ENCODE measurements around the gene UNK. TPM values are rescaled to one million over a fixed set of nuclear protein-coding genes. Genes with fewer than 3 reads are reported as not detected.

UNK gene
- total and polyA plus RNA-seq, 2 of the 13 experiments (the other 11 are each of a cell fraction or from before 2014, with no cell fraction given) = 31.6 to 33.0 TPM

DNA sequence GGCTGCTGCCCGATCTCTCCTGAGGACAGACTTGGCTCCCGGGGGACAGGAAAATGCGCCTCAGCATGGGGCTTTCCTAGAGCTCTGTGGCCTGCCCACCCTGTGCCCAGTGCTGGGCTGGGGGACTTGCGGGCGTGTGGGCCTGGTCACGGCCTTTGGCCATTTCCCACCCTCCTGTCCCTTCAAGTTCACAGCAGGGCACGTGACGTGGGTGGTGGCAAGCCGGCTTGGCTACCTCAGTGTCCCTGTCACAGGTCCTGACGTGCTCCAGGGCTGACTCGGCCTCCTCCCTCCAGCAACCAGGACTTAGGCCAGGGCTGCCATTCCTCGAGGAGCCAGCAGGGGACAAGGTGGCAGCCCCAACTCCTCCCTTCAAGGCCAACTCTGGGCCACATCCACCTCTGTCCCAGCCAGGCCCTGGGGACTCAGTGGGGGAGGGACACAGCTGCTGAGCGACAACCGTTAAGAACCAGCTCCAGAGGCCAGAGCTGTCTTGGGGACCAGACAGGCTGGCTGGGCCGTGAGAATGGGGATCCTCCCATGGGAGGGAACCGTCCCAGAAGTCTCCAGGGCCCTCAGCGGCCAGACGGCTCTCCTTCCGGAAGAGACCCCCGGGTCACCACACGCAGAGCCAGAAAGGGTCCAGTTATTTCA lies 60.6 kb downstream of the UNK start (continued):
- TF ChIP-seq, protein P1, sequence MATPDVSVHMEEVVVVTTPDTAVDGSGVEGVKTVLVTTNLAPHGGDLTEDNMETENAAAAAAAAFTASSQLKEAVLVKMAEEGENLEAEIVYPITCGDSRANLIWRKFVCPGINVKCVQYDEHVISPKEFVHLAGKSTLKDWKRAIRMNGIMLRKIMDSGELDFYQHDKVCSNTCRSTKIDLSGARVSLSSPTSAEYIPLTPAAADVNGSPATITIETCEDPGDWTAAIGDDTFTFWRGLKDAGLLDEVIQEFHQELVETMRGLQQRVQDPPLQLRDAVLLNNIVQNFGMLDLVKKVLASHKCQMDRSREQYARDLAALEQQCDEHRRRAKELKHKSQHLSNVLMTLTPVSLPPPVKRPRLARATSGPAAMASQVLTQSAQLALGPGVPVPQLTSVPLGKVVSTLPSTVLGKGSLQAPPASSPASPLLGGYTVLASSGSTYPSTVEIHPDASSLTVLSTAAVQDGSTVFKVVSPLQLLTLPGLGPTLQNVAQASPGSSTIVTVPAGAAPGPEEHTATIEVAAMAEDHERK (CRISPR knock-in tag; IDR thresholded peaks at IDR 0.05; ENCODE audit: low read depth) = no peak
- TF ChIP-seq, protein P2, sequence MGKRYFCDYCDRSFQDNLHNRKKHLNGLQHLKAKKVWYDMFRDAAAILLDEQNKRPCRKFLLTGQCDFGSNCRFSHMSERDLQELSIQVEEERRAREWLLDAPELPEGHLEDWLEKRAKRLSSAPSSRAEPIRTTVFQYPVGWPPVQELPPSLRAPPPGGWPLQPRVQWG (CRISPR knock-in tag; IDR thresholded peaks at IDR 0.05; ENCODE audit: borderline replicate concordance, low read depth) = no peak
- TF ChIP-seq, protein P3, sequence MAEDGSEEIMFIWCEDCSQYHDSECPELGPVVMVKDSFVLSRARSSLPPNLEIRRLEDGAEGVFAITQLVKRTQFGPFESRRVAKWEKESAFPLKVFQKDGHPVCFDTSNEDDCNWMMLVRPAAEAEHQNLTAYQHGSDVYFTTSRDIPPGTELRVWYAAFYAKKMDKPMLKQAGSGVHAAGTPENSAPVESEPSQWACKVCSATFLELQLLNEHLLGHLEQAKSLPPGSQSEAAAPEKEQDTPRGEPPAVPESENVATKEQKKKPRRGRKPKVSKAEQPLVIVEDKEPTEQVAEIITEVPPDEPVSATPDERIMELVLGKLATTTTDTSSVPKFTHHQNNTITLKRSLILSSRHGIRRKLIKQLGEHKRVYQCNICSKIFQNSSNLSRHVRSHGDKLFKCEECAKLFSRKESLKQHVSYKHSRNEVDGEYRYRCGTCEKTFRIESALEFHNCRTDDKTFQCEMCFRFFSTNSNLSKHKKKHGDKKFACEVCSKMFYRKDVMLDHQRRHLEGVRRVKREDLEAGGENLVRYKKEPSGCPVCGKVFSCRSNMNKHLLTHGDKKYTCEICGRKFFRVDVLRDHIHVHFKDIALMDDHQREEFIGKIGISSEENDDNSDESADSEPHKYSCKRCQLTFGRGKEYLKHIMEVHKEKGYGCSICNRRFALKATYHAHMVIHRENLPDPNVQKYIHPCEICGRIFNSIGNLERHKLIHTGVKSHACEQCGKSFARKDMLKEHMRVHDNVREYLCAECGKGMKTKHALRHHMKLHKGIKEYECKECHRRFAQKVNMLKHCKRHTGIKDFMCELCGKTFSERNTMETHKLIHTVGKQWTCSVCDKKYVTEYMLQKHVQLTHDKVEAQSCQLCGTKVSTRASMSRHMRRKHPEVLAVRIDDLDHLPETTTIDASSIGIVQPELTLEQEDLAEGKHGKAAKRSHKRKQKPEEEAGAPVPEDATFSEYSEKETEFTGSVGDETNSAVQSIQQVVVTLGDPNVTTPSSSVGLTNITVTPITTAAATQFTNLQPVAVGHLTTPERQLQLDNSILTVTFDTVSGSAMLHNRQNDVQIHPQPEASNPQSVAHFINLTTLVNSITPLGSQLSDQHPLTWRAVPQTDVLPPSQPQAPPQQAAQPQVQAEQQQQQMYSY (CRISPR knock-in tag; IDR thresholded peaks at IDR 0.05) = no peak
- TF ChIP-seq ZNF484 (CRISPR knock-in tag; IDR thresholded peaks at IDR 0.05; ENCODE audit: borderline replicate concordance, low read depth) = no peak
- TF ChIP-seq, protein P4, sequence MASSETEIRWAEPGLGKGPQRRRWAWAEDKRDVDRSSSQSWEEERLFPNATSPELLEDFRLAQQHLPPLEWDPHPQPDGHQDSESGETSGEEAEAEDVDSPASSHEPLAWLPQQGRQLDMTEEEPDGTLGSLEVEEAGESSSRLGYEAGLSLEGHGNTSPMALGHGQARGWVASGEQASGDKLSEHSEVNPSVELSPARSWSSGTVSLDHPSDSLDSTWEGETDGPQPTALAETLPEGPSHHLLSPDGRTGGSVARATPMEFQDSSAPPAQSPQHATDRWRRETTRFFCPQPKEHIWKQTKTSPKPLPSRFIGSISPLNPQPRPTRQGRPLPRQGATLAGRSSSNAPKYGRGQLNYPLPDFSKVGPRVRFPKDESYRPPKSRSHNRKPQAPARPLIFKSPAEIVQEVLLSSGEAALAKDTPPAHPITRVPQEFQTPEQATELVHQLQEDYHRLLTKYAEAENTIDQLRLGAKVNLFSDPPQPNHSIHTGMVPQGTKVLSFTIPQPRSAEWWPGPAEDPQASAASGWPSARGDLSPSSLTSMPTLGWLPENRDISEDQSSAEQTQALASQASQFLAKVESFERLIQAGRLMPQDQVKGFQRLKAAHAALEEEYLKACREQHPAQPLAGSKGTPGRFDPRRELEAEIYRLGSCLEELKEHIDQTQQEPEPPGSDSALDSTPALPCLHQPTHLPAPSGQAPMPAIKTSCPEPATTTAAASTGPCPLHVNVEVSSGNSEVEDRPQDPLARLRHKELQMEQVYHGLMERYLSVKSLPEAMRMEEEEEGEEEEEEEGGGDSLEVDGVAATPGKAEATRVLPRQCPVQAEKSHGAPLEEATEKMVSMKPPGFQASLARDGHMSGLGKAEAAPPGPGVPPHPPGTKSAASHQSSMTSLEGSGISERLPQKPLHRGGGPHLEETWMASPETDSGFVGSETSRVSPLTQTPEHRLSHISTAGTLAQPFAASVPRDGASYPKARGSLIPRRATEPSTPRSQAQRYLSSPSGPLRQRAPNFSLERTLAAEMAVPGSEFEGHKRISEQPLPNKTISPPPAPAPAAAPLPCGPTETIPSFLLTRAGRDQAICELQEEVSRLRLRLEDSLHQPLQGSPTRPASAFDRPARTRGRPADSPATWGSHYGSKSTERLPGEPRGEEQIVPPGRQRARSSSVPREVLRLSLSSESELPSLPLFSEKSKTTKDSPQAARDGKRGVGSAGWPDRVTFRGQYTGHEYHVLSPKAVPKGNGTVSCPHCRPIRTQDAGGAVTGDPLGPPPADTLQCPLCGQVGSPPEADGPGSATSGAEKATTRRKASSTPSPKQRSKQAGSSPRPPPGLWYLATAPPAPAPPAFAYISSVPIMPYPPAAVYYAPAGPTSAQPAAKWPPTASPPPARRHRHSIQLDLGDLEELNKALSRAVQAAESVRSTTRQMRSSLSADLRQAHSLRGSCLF (CRISPR knock-in tag; IDR thresholded peaks at IDR 0.05; ENCODE audit: borderline replicate concordance) = no peak
- TF ChIP-seq GFI1 (CRISPR knock-in tag; IDR thresholded peaks at IDR 0.05; ENCODE audit: borderline replicate concordance) = no peak
- TF ChIP-seq, protein P5, sequence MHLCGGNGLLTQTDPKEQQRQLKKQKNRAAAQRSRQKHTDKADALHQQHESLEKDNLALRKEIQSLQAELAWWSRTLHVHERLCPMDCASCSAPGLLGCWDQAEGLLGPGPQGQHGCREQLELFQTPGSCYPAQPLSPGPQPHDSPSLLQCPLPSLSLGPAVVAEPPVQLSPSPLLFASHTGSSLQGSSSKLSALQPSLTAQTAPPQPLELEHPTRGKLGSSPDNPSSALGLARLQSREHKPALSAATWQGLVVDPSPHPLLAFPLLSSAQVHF (CRISPR knock-in tag; IDR thresholded peaks at IDR 0.05) = no peak
- TF ChIP-seq CEBPG (CRISPR knock-in tag; IDR thresholded peaks at IDR 0.05) = no peak
- peak; percentile 69 for TF ChIP-seq POLR2G (IDR thresholded peaks at IDR 0.05; ENCODE audit: low read depth, low read length)
- TF ChIP-seq, protein P6, sequence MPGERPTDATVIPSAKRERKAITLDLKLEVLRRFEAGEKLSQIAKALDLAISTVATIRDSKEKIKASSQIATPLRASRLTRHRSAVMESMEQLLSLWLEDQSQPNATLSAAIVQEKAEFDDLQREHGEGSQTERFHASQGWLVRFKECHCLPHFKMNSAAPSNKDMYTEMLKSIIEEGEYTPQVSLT (CRISPR knock-in tag; IDR thresholded peaks at IDR 0.05; ENCODE audit: borderline replicate concordance, low read depth) = no peak
- no peak for TF ChIP-seq ZNF557 (CRISPR knock-in tag; IDR thresholded peaks at IDR 0.05)
- no peak for TF ChIP-seq SATB2 (CRISPR knock-in tag; IDR thresholded peaks at IDR 0.05)
- no peak for TF ChIP-seq ZNF652 (CRISPR knock-in tag; IDR thresholded peaks at IDR 0.05; ENCODE audit: borderline replicate concordance, low read depth)
- TF ChIP-seq CREB1 (IDR thresholded peaks at IDR 0.05) = peak; percentile 82
- TF ChIP-seq CREB1 (CRISPR knock-in tag; IDR thresholded peaks at IDR 0.05) = no peak
- peak; percentile 69; the same call in 1 of the 2 replicates for TF ChIP-seq ZNF205 (CRISPR knock-in tag; IDR thresholded peaks at IDR 0.05)

Data from HepG2 (cell line).